ENCODE measurements around the gene ELAVL1.
A peak's percentile ranks its signal among the peaks of the same experiment; 100 is the strongest.
"Not testable (repeated sequence)": the region's sequence is repeated elsewhere in the genome, so short reads cannot be mapped to it uniquely, and the experiment has no call there.

Gene ELAVL1

GRCh38 chr19:7961920-7962626 lies 43.4 kb downstream of the ELAVL1 start:
- ATAC-seq: no peak
- peaks cover 17% of the 10 kb centered on the region for H3K36me3 Mint-ChIP-seq (ENCODE audit: low read depth)

GRCh38 chr19:7961082-7961481 lies 44.4 kb downstream of the ELAVL1 start:
- H3K4me1 Mint-ChIP-seq, H3K27me3 Mint-ChIP-seq, H3K4me3 Mint-ChIP-seq, DNase-seq, H3K9me3 Mint-ChIP-seq, ATAC-seq, H3K27ac Mint-ChIP-seq: not testable (repeated sequence)
- peaks cover 12% of the 10 kb centered on the region for H3K36me3 Mint-ChIP-seq (ENCODE audit: low read depth)

More at GRCh38 chr19:7961920-7962626, 43.4 kb downstream of the ELAVL1 start:
- Mint-ChIP-seq H3K9me3 (no peaks in the 10 kb centered on the region), H3K27me3 (no peaks in the 10 kb centered on the region), H3K4me3 (no peak overlapping the region), H3K27ac (no peak overlapping the region), H3K4me1 (peaks cover 9% of the 10 kb centered on the region)
- no peak for DNase-seq

- Mint-ChIP-seq H3K4me3 (no peak overlapping the region), H3K27me3 (no peaks in the 10 kb centered on the region), H3K36me3 (ENCODE audit: low read depth) (peaks cover 8% of the 10 kb centered on the region), H3K4me1 (peaks cover 9% of the 10 kb centered on the region), H3K27ac (no peak overlapping the region), H3K9me3 (no peaks in the 10 kb centered on the region)
- DNase-seq (no peak), ATAC-seq (no peak)
These were observed 46.2 kb downstream of the ELAVL1 start for GRCh38 chr19:7959211-7959610.

GRCh38 chr19:7955696-7956095 lies 49.7 kb downstream of the ELAVL1 start:
- H3K4me3 Mint-ChIP-seq: no peak overlapping the region
- no peaks in the 10 kb centered on the region for H3K36me3 Mint-ChIP-seq (ENCODE audit: low read depth)
- H3K4me1 Mint-ChIP-seq: peaks cover 9% of the 10 kb centered on the region
- ATAC-seq (no peak), DNase-seq (no peak)
- H3K27me3 Mint-ChIP-seq: no peaks in the 10 kb centered on the region
- no peak overlapping the region for H3K27ac Mint-ChIP-seq
- H3K9me3 Mint-ChIP-seq: no peaks in the 10 kb centered on the region

- Mint-ChIP-seq H3K27me3 (no peaks in the 10 kb centered on the region), H3K27ac (no peak overlapping the region), H3K4me1 (peaks cover 3% of the 10 kb centered on the region), H3K4me3 (no peak overlapping the region), H3K36me3 (ENCODE audit: low read depth) (no peaks in the 10 kb centered on the region), H3K9me3 (no peaks in the 10 kb centered on the region)
- DNase-seq (no peak), ATAC-seq (no peak)
These were observed 51.9 kb downstream of the ELAVL1 start for GRCh38 chr19:7953576-7953975.

GRCh38 chr19:7953060-7953459 lies 52.4 kb downstream of the ELAVL1 start:
- no peaks in the 10 kb centered on the region for H3K27me3 Mint-ChIP-seq
- no peak overlapping the region for H3K4me3 Mint-ChIP-seq
- no peak for DNase-seq
- no peaks in the 10 kb centered on the region for H3K36me3 Mint-ChIP-seq (ENCODE audit: low read depth)
- H3K4me1 Mint-ChIP-seq: peaks cover 3% of the 10 kb centered on the region
- H3K9me3 Mint-ChIP-seq: no peaks in the 10 kb centered on the region
- no peak for ATAC-seq
- H3K27ac Mint-ChIP-seq: no peak overlapping the region

- no peak for DNase-seq
- no peak overlapping the region for H3K27ac Mint-ChIP-seq
- no peak for ATAC-seq
- H3K27me3 Mint-ChIP-seq: no peaks in the 10 kb centered on the region
- no peak overlapping the region for H3K4me3 Mint-ChIP-seq
- no peaks in the 10 kb centered on the region for H3K9me3 Mint-ChIP-seq
- no peaks in the 10 kb centered on the region for H3K36me3 Mint-ChIP-seq (ENCODE audit: low read depth)
- peaks cover 22% of the 10 kb centered on the region for H3K4me1 Mint-ChIP-seq
These were observed 57.5 kb downstream of the ELAVL1 start for GRCh38 chr19:7947939-7948338.

GRCh38 chr19:7944177-7944761 lies 61.2 kb downstream of the ELAVL1 start:
- H3K4me1 Mint-ChIP-seq: peaks cover 41% of the 10 kb centered on the region

GRCh38 chr19:7943444-7944176 lies 61.8 kb downstream of the ELAVL1 start, which contains the start of gene TIMM44:
TSS of gene TIMM44 (minus strand) at chr19:7943666. CDS start at chr19:7943651, 15 bp downstream.
- DNase-seq (peak; percentile 98), ATAC-seq (peak; percentile 99)
- H3K27me3 Mint-ChIP-seq: no peaks in the 10 kb centered on the region
- peak within 1 kb of the TSS; percentile 90 for H3K4me3 Mint-ChIP-seq
- peaks cover 44% of the 10 kb centered on the region for H3K4me1 Mint-ChIP-seq
- H3K36me3 Mint-ChIP-seq (ENCODE audit: low read depth): peaks cover 17% of the 10 kb centered on the region
- H3K27ac Mint-ChIP-seq: peak within 1 kb of the TSS; percentile 92
- no peaks in the 10 kb centered on the region for H3K9me3 Mint-ChIP-seq

More at GRCh38 chr19:7944177-7944761, 61.2 kb downstream of the ELAVL1 start:
- H3K36me3 Mint-ChIP-seq (ENCODE audit: low read depth): peaks cover 13% of the 10 kb centered on the region
- ATAC-seq (peak; percentile 47), DNase-seq (peak; percentile 88)
- H3K27ac Mint-ChIP-seq: peak overlapping the region; percentile 92
- no peaks in the 10 kb centered on the region for H3K9me3 Mint-ChIP-seq
- H3K27me3 Mint-ChIP-seq: no peaks in the 10 kb centered on the region
- peak overlapping the region; percentile 90 for H3K4me3 Mint-ChIP-seq

GRCh38 chr19:7942981-7943443 lies 62.4 kb downstream of the ELAVL1 start:
- H3K9me3 Mint-ChIP-seq: no peaks in the 10 kb centered on the region
- DNase-seq (no peak), ATAC-seq (no peak)
- peaks cover 17% of the 10 kb centered on the region for H3K36me3 Mint-ChIP-seq (ENCODE audit: low read depth)
- H3K27me3 Mint-ChIP-seq: no peaks in the 10 kb centered on the region
- peak overlapping the region; percentile 92 for H3K27ac Mint-ChIP-seq
- peaks cover 44% of the 10 kb centered on the region for H3K4me1 Mint-ChIP-seq
- H3K4me3 Mint-ChIP-seq: peak overlapping the region; percentile 90

- DNase-seq: no peak
- peak overlapping the region; percentile 92 for H3K27ac Mint-ChIP-seq
- peaks cover 20% of the 10 kb centered on the region for H3K36me3 Mint-ChIP-seq (ENCODE audit: low read depth)
- no peak for ATAC-seq
- peak overlapping the region; percentile 90 for H3K4me3 Mint-ChIP-seq
- H3K27me3 Mint-ChIP-seq: no peaks in the 10 kb centered on the region
- no peaks in the 10 kb centered on the region for H3K9me3 Mint-ChIP-seq
- H3K4me1 Mint-ChIP-seq: peaks cover 44% of the 10 kb centered on the region
These were observed 63.4 kb downstream of the ELAVL1 start for GRCh38 chr19:7941895-7942596.

- Mint-ChIP-seq H3K9me3 (no peaks in the 10 kb centered on the region), H3K36me3 (ENCODE audit: low read depth) (peaks cover 24% of the 10 kb centered on the region), H3K4me3 (peak overlapping the region; percentile 32), H3K4me1 (peaks cover 40% of the 10 kb centered on the region), H3K27ac (no peak overlapping the region), H3K27me3 (no peaks in the 10 kb centered on the region)
- DNase-seq: no peak
- ATAC-seq: no peak
These were observed 64.6 kb downstream of the ELAVL1 start for GRCh38 chr19:7940841-7941240.

- no peak overlapping the region for H3K27ac Mint-ChIP-seq
- no peaks in the 10 kb centered on the region for H3K9me3 Mint-ChIP-seq
- peaks cover 9% of the 10 kb centered on the region for H3K4me1 Mint-ChIP-seq
- ATAC-seq: no peak
- DNase-seq: no peak
- H3K36me3 Mint-ChIP-seq (ENCODE audit: low read depth): peaks cover 22% of the 10 kb centered on the region
- H3K4me3 Mint-ChIP-seq: no peak overlapping the region
- no peaks in the 10 kb centered on the region for H3K27me3 Mint-ChIP-seq
These were observed 70.7 kb downstream of the ELAVL1 start for GRCh38 chr19:7934766-7935165.
